Measurements from ENCODE around the gene TSPAN9.

GRCh38 chr12:3049176-3049575 is 28.0 kb upstream of the TSPAN9 start:
- TF ChIP-seq POLR2A (IDR thresholded peaks at IDR 0.05), result no peak
- TF ChIP-seq, protein P1, sequence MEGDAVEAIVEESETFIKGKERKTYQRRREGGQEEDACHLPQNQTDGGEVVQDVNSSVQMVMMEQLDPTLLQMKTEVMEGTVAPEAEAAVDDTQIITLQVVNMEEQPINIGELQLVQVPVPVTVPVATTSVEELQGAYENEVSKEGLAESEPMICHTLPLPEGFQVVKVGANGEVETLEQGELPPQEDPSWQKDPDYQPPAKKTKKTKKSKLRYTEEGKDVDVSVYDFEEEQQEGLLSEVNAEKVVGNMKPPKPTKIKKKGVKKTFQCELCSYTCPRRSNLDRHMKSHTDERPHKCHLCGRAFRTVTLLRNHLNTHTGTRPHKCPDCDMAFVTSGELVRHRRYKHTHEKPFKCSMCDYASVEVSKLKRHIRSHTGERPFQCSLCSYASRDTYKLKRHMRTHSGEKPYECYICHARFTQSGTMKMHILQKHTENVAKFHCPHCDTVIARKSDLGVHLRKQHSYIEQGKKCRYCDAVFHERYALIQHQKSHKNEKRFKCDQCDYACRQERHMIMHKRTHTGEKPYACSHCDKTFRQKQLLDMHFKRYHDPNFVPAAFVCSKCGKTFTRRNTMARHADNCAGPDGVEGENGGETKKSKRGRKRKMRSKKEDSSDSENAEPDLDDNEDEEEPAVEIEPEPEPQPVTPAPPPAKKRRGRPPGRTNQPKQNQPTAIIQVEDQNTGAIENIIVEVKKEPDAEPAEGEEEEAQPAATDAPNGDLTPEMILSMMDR (IDR thresholded peaks at IDR 0.05), result no peak

Measured in body of pancreas (tissue), 4 donors.